AG09309 (cell line): ENCODE results near the gene CNOT3.

Source experiments
- DNase-seq: peaks from one replicate; pipeline ENCODE4 v3.0.0-alpha.2; 2010; ENCODE audit warnings: low read depth
- H3K4me3 ChIP-seq: 2 replicates; pipeline ENCODE4 v1.5.1; 2011; ENCODE audit warnings: mild to moderate bottlenecking, low read depth, low read length, moderate library complexity; ENCODE audit not compliant: control insufficient read depth
- CTCF ChIP-seq: IDR thresholded peaks from 2 replicates; pipeline ENCODE4 v1.5.1; 2011; ENCODE audit warnings: mild to moderate bottlenecking, low read depth, low read length, inconsistent platforms; ENCODE audit not compliant: insufficient read depth, control insufficient read depth; ENCODE audit errors: missing control alignments

CNOT3 gene

GRCh38 chr19:54124393-54124792 is 13.2 kb upstream of the CNOT3 start:
- H3K4me3 ChIP-seq = no peak overlapping the region
- no peak for TF ChIP-seq CTCF
- DNase-seq = no peak

- no peak for TF ChIP-seq CTCF
- no peak overlapping the region for H3K4me3 ChIP-seq
- DNase-seq = no peak
These were observed 11.8 kb upstream of the CNOT3 start for GRCh38 chr19:54125713-54126112.

GRCh38 chr19:54127688-54128440 is 9.7 kb upstream of the CNOT3 start:
- no peak for DNase-seq
- H3K4me3 ChIP-seq = no peak overlapping the region
- TF ChIP-seq CTCF = no peak

- TF ChIP-seq CTCF = no peak
- H3K4me3 ChIP-seq = no peak overlapping the region
- no peak for DNase-seq
These were observed 9.2 kb upstream of the CNOT3 start for GRCh38 chr19:54128441-54128725.

- DNase-seq = no peak
- no peak for TF ChIP-seq CTCF
- H3K4me3 ChIP-seq = no peak overlapping the region
These were observed 8.6 kb upstream of the CNOT3 start for GRCh38 chr19:54128796-54129616.

- H3K4me3 ChIP-seq = no peak overlapping the region
- no peak for DNase-seq
- no peak for TF ChIP-seq CTCF
These were observed 8.0 kb upstream of the CNOT3 start for GRCh38 chr19:54129617-54129996.
